ENCODE data around the gene DDX10.

GRCh38 chr11:108663154-108663877 lies 1.6 kb upstream of the DDX10 start:
- TF ChIP-seq ZFX (IDR thresholded peaks at IDR 0.05; ENCODE audit: borderline replicate concordance) (no peak), CTCF (IDR thresholded peaks at IDR 0.05) (no peak)
